ENCODE measurements around the gene NRXN2.

NRXN2 gene

GRCh38 chr11:64607381-64607985, 115.5 kb downstream of the NRXN2 start:
- H3K27ac ChIP-seq: no peak overlapping the region

GRCh38 chr11:64606796-64607380, 116.1 kb downstream of the NRXN2 start:
- Histone ChIP-seq H3K27ac (no peak overlapping the region), H3K9ac (ENCODE audit: insufficient read length) (no peak overlapping the region), H3K4me3 (no peak overlapping the region), H3K36me3 (ENCODE audit: insufficient read depth, low read length) (no peaks in the 10 kb centered on the region), H3K9me3 (ENCODE audit: low read depth, low read length) (no peaks in the 10 kb centered on the region)
- TF ChIP-seq EZH2 (IDR thresholded peaks at IDR 0.05): no peak
- no peak for TF ChIP-seq FOXP2 (optimal IDR thresholded peaks at IDR 0.05; ENCODE audit: control extremely low read depth, extremely low read length, insufficient read depth)
- TF ChIP-seq POLR2AphosphoS5 (IDR thresholded peaks at IDR 0.05; ENCODE audit: borderline replicate concordance, low read depth, low read length): no peak
- DNase-seq (ENCODE audit: low read depth, low spot score): no peak

More at GRCh38 chr11:64607381-64607985, 115.5 kb downstream of the NRXN2 start:
- no peak for DNase-seq (ENCODE audit: low read depth, low spot score)
- Histone ChIP-seq H3K36me3 (ENCODE audit: insufficient read depth, low read length) (no peaks in the 10 kb centered on the region), H3K9ac (ENCODE audit: insufficient read length) (no peak overlapping the region), H3K4me3 (no peak overlapping the region), H3K9me3 (ENCODE audit: low read depth, low read length) (no peaks in the 10 kb centered on the region)
- TF ChIP-seq POLR2AphosphoS5 (IDR thresholded peaks at IDR 0.05; ENCODE audit: borderline replicate concordance, low read depth, low read length) (no peak), FOXP2 (optimal IDR thresholded peaks at IDR 0.05; ENCODE audit: control extremely low read depth, extremely low read length, insufficient read depth) (no peak), EZH2 (IDR thresholded peaks at IDR 0.05) (no peak)

- no peak for TF ChIP-seq EZH2 (IDR thresholded peaks at IDR 0.05)
- no peak for TF ChIP-seq FOXP2 (optimal IDR thresholded peaks at IDR 0.05; ENCODE audit: control extremely low read depth, extremely low read length, insufficient read depth)
- no peak for TF ChIP-seq POLR2AphosphoS5 (IDR thresholded peaks at IDR 0.05; ENCODE audit: borderline replicate concordance, low read depth, low read length)
- Histone ChIP-seq H3K4me3 (no peak overlapping the region), H3K36me3 (ENCODE audit: insufficient read depth, low read length) (no peaks in the 10 kb centered on the region), H3K9me3 (ENCODE audit: low read depth, low read length) (no peaks in the 10 kb centered on the region), H3K9ac (ENCODE audit: insufficient read length) (no peak overlapping the region), H3K27ac (no peak overlapping the region)
- DNase-seq (ENCODE audit: low read depth, low spot score): no peak
Observed at GRCh38 chr11:64605656-64606585, 117.1 kb downstream of the NRXN2 start.

- Histone ChIP-seq H3K4me3 (no peak overlapping the region), H3K9ac (ENCODE audit: insufficient read length) (no peak overlapping the region), H3K9me3 (ENCODE audit: low read depth, low read length) (no peaks in the 10 kb centered on the region), H3K36me3 (ENCODE audit: insufficient read depth, low read length) (no peaks in the 10 kb centered on the region), H3K27ac (no peak overlapping the region)
- DNase-seq (ENCODE audit: low read depth, low spot score): no peak
- no peak for TF ChIP-seq EZH2 (IDR thresholded peaks at IDR 0.05)
Observed at GRCh38 chr11:64605244-64605560, 117.8 kb downstream of the NRXN2 start.

DNA sequence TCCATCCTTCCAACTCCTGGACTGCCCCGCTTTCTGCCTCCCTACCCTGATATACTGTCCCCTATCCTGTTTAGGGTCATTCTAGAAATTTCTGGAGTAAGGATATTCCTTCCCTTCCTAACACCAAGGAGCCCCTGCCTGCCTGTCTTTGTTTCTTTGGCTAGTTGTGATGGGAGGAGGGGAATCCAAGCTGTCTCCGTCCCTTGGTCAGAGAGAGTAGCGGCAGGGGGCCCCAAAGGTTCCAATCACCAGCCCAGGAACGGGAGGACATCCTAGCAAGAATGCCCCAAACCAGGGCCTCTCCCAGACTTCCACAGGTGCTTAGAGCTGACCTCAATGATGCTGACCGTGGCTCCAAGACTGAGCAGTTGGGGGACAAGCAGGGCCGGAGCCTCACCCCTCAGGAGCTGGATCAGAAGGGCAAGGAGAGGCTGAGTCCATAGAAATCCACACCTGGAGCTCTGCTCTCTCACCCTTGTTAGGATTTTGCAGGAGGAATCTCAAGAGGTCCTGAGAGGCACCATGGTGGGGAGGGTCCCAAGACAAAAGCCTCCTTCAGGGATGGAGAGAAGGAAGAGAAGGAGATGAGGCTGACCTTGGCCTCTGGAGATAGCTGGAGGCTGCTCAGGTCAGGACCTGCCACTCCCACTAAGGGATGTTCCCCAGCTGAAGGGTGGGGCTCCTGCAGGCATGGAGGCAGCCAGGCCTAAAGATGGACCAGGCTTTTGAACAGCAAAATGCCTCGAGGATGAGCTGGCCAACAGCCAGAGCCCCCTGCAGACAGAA, 118.3 kb downstream of the NRXN2 start:
- no peak overlapping the region for H3K9ac ChIP-seq (ENCODE audit: insufficient read length)
- no peak overlapping the region for H3K4me3 ChIP-seq
- no peaks in the 10 kb centered on the region for H3K36me3 ChIP-seq (ENCODE audit: insufficient read depth, low read length)
- no peak overlapping the region for H3K27ac ChIP-seq
- no peaks in the 10 kb centered on the region for H3K9me3 ChIP-seq (ENCODE audit: low read depth, low read length)
- TF ChIP-seq EZH2 (IDR thresholded peaks at IDR 0.05): no peak
- TF ChIP-seq POLR2AphosphoS5 (IDR thresholded peaks at IDR 0.05; ENCODE audit: borderline replicate concordance, low read depth, low read length): no peak
- no peak for TF ChIP-seq FOXP2 (optimal IDR thresholded peaks at IDR 0.05; ENCODE audit: control extremely low read depth, extremely low read length, insufficient read depth)
- DNase-seq (ENCODE audit: low read depth, low spot score): no peak

- Histone ChIP-seq H3K9me3 (ENCODE audit: low read depth, low read length) (no peaks in the 10 kb centered on the region), H3K4me3 (no peak overlapping the region), H3K36me3 (ENCODE audit: insufficient read depth, low read length) (no peaks in the 10 kb centered on the region), H3K27ac (no peak overlapping the region), H3K9ac (ENCODE audit: insufficient read length) (no peak overlapping the region)
- no peak for DNase-seq (ENCODE audit: low read depth, low spot score)
- TF ChIP-seq POLR2AphosphoS5 (IDR thresholded peaks at IDR 0.05; ENCODE audit: borderline replicate concordance, low read depth, low read length) (no peak), FOXP2 (optimal IDR thresholded peaks at IDR 0.05; ENCODE audit: control extremely low read depth, extremely low read length, insufficient read depth) (no peak), EZH2 (IDR thresholded peaks at IDR 0.05) (no peak)
Observed at GRCh38 chr11:64603411-64604110, 119.4 kb downstream of the NRXN2 start.

GRCh38 chr11:64602466-64603070, 120.4 kb downstream of the NRXN2 start:
- DNase-seq (ENCODE audit: low read depth, low spot score): no peak
- H3K9me3 ChIP-seq (ENCODE audit: low read depth, low read length): no peaks in the 10 kb centered on the region
- no peak overlapping the region for H3K9ac ChIP-seq (ENCODE audit: insufficient read length)
- H3K36me3 ChIP-seq (ENCODE audit: insufficient read depth, low read length): no peaks in the 10 kb centered on the region
- no peak overlapping the region for H3K27ac ChIP-seq
- no peak overlapping the region for H3K4me3 ChIP-seq
- TF ChIP-seq FOXP2 (optimal IDR thresholded peaks at IDR 0.05; ENCODE audit: control extremely low read depth, extremely low read length, insufficient read depth) (no peak), POLR2AphosphoS5 (IDR thresholded peaks at IDR 0.05; ENCODE audit: borderline replicate concordance, low read depth, low read length) (no peak), EZH2 (IDR thresholded peaks at IDR 0.05) (no peak)
